Muscle of arm (tissue), 12 donors: Measurements from ENCODE around the gene HOTAIR. TPM values are rescaled to one million over a fixed set of nuclear protein-coding genes. Genes with fewer than 3 reads are reported as not detected.

Source experiments
- DNase-seq: peaks from one replicate; pipeline ENCODE4 v3.0.0-alpha.2; 2013
- polyA plus RNA-seq, 12 donors: library from polyadenylated mRNA; unstranded; fragments of 120-200 nt; gene quantifications; one replicate each; pipeline ENCODE4 v1.2.1, GENCODE V29; 2013; ENCODE audit not compliant: insufficient read length in 12 of 12

HOTAIR gene
- polyA plus RNA-seq, 12 donors, result 0.11 TPM; not detected in 11

DNA sequence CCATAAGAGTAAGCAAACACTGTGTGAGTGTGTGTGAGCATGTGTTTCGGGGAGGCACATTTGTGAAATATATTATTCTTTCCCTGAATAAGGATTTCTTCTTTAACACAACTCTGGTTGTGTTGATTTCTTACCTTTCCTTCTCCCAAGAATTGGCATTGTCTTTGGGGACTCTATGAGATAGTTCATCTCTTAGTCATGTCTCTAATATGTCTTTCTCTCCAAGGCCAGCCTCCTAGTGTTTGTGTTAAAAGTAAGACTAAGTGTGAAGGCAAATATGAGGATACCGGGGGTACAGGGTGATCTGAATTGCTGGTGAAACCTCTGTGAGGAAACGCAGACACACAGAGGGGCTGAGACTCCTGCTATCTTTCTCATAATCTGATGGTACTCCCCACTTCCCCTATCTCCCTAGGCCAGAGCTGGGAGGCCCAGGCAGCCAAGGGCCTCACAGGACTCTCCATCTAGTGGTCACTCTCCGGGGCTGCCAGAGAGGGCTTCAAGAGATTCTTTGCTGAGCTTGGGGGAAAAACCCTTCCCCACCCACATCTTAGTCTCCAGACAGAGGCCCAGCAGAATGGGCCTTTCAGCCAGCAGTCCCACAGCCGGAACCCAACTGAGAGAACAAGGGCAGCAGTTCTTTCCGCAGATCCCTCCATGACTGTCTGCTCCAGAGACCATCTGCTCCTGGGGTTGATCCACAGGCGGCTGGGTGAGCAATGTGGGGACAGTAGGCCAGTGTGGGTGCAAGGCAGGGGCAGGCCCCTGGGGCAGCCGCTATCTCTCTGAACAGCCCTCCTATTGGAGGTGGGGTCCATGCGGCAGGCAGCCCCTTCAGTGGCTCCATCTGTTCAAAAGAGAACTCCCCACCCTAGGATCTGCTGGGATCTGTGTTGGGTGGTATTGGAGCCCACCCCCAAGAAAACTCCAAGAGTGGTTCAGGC lies 25.8 kb downstream of the HOTAIR start:
- no peak for DNase-seq

DNA sequence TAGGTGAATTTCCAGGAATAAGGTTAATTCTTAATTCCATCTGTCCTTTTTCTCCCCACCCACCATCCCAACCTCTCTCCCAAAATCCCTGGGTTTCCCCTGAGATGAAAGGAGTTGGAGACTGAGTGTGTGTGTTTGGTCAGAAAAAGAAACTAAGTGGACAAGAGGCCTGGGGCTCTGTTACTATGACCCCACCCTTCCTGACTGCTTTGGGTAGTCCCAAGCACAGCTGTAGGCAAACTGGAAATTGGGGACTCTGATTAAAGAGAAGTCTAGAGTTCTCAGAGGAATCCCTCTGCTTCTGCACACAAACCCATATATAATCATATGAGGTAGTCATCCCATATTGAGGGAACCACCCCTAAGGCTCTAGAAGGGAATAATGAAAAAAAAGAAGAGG lies 27.0 kb downstream of the HOTAIR start:
- no peak for DNase-seq

GRCh38 chr12:53944907-53945847 lies 29.6 kb downstream of the HOTAIR start:
- DNase-seq, result no peak

DNA sequence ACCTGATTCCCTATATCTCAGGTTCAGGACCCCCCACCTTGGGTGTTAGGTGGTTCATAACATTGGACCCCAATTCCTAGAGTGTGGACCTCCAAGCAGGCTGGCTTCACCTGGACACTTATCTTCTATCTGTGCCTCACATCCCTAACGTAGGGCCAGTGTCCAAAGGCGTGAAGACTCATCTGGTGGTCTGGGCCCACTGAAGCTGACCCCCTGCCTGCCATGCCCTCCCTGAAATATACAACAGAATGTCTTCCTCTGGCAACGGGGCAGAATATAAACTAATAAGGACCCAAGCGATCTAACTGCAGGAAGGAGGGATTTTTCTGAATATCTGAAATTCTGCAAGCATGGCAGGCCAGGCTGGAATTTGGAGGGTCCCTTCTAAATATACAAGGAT lies 30.5 kb downstream of the HOTAIR start:
- DNase-seq, result no peak

- DNase-seq, result no peak
Observed at GRCh38 chr12:53942467-53942997, 32.2 kb downstream of the HOTAIR start.

GRCh38 chr12:53941750-53942149 lies 33.0 kb downstream of the HOTAIR start:
- DNase-seq, result no peak

DNA sequence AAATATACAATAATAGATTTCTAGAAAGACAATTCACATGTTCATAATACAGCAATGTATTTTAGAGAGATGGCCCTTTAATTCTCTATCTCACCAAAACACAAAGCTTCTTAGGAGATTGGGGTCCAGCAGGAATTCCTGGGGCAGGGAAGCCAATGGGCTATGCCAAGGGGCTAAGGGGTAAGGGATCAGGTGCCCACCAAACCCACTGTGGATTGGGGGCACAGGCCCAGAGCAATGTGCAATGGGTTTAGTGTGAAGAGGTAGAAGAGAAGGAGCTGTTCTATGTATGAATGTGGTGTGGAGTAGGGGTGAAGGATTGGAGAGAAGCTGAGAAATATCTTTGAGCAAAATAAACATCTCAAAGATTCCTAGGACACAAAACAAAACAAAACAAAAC lies 33.6 kb downstream of the HOTAIR start:
- DNase-seq, result no peak

GRCh38 chr12:53940443-53941014 lies 34.2 kb downstream of the HOTAIR start:
- no peak for DNase-seq

- DNase-seq, result no peak
Observed at GRCh38 chr12:53939141-53940108, 35.3 kb downstream of the HOTAIR start.

- no peak for DNase-seq
Observed at GRCh38 chr12:53938326-53939140, 36.2 kb downstream of the HOTAIR start, which contains the start of gene HOXC13. TSS of gene HOXC13 (plus strand) at chr12:53938831. CDS start at chr12:53938907, 76 bp downstream.

DNA sequence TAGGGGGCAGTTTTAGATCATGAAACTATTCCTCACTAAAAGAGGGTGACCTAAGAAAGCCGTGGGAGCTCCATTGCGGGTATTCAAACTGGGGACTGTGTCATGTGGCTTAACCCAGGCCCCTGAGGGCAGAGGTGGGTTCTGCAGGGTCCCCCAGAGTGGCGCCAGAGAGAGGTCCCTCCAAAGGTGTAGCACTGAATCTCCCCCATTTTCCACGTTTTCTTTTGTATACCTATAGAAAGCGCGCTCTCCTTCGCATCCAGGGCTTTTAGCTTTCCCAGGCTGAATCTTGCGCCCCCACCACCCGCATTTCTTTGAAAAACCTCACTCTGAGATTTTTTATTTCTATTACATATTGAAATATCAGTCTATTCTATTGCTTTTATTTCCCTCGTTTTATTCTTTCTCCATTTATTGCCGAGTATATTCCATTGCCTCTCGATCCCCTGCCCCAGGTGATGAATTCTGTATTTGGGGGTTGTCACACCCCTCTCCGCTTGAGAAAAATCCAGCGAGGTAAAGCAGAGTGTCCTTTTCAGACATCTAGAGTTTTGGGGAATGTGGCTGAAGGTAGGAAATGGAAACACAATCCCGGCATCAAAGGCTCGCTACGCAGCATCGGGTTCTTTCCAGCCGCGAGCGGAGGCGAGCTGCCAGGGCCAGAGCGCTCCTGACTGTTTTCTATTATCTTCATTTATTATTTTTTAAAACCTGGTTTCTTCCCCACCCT lies 37.0 kb downstream of the HOTAIR start:
- DNase-seq, result no peak

- DNase-seq, result no peak
Observed at GRCh38 chr12:53937099-53937498, 37.7 kb downstream of the HOTAIR start.

DNA sequence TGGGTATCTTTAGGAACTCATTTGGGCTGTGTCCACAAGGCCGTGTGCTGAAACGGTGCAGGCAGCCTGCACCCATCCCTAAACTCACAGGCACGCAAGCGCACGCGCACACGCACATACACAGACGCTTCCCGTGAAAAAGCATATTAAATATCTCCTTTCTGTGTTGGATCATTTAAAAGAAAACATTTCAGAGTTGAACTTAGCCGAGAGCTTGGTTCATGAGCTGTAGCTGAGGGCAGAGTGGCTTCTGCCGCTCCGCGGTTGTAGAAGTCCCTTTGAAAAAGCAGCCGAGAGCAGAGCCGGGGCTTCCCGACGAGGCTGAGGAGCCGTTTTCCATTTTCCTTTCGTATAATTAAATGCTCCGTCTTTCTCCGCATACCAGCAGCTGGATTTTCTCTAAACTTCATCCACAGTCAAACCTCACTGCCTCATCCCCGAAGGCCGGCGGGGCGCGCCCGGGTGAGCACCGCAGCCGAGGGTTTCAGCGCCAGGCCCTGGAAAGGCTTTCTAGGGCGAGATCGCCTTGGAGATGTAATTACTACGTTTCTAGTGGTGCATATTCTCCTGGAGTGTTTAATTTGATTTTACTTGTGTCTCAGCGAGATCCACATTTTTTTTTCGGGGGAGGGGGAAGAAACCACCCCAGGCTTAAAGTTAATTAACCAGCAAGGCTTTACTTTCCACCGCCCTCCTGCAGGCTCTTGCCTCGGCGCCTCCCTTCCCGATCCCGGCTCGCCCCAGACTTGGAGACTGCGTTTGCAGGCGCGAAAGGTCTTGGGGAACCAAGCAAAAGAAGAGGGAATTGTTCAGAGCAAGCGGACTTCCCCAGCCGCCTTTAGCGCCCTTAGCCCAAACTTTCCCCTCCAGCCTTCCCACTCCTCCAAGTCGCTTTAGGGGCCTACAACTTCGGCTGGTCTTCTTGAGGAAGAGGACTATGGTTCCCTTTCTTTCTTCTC lies 39.1 kb downstream of the HOTAIR start:
- no peak for DNase-seq

GRCh38 chr12:53932915-53933314 lies 41.8 kb downstream of the HOTAIR start:
- DNase-seq, result no peak

- DNase-seq, result no peak
Observed at GRCh38 chr12:53931844-53932581, 42.7 kb downstream of the HOTAIR start.

GRCh38 chr12:53930591-53931255 lies 44.0 kb downstream of the HOTAIR start:
- no peak for DNase-seq
